EL (cell line): Measurements from ENCODE around the gene MAST4.

ENCODE experiments used
- DNase-seq: peaks from one replicate; pipeline ENCODE4 v3.0.0-alpha.2; 2016

The MAST4 gene

GRCh38 chr5:67176936-67177335 lies 580.7 kb downstream of the MAST4 start:
- no peak for DNase-seq

GRCh38 chr5:67178085-67178484 lies 581.9 kb downstream of the MAST4 start:
- no peak for DNase-seq

GRCh38 chr5:67178966-67179365 lies 582.8 kb downstream of the MAST4 start:
- DNase-seq: no peak

- DNase-seq: no peak
Observed at GRCh38 chr5:67179697-67180361, 583.6 kb downstream of the MAST4 start.

GRCh38 chr5:67181648-67182221 lies 585.5 kb downstream of the MAST4 start:
- DNase-seq: no peak

GRCh38 chr5:67182301-67182790 lies 586.2 kb downstream of the MAST4 start:
- peak; percentile 68 for DNase-seq

- no peak for DNase-seq
Observed at GRCh38 chr5:67183859-67184258, 587.7 kb downstream of the MAST4 start.

- no peak for DNase-seq
Observed at GRCh38 chr5:67187006-67187715, 591.0 kb downstream of the MAST4 start.

- no peak for DNase-seq
Observed at GRCh38 chr5:67188274-67189078, 592.3 kb downstream of the MAST4 start.

- DNase-seq: no peak
Observed at GRCh38 chr5:67189079-67189354, 592.8 kb downstream of the MAST4 start.

- no peak for DNase-seq
Observed at GRCh38 chr5:67189931-67190330, 593.7 kb downstream of the MAST4 start.

- DNase-seq: no peak
Observed at GRCh38 chr5:67190410-67190809, 594.2 kb downstream of the MAST4 start.

- no peak for DNase-seq
Observed at GRCh38 chr5:67190861-67191260, 594.7 kb downstream of the MAST4 start.

- DNase-seq: no peak
Observed at GRCh38 chr5:67192719-67193438, 596.7 kb downstream of the MAST4 start.

GRCh38 chr5:67193439-67193807 lies 597.2 kb downstream of the MAST4 start:
- no peak for DNase-seq

GRCh38 chr5:67194166-67194565 lies 598.0 kb downstream of the MAST4 start:
- no peak for DNase-seq

GRCh38 chr5:67195406-67196275 lies 599.4 kb downstream of the MAST4 start:
- DNase-seq: no peak

- DNase-seq: no peak
Observed at GRCh38 chr5:67196537-67197059, 600.4 kb downstream of the MAST4 start, which contains the start of gene CD180. TSS of gene CD180 (minus strand) at chr5:67196799. CDS start at chr5:67196641, 158 bp downstream.

GRCh38 chr5:67197536-67197935 lies 601.3 kb downstream of the MAST4 start:
- no peak for DNase-seq

GRCh38 chr5:67198917-67199316 lies 602.7 kb downstream of the MAST4 start:
- no peak for DNase-seq

GRCh38 chr5:67199859-67200258 lies 603.7 kb downstream of the MAST4 start:
- no peak for DNase-seq
